ACC112 (cell line): Measurements from ENCODE around the gene PPP2R5B.

Experiments
- H2AFZ ChIP-seq: fragments of 200-600 bp; sonication (generic); one replicate; pipeline ENCODE4 v1.6.0; 2017; ENCODE audit warnings: antibody characterized with exemption, low read length; ENCODE audit not compliant: unreplicated experiment
- H3K27ac ChIP-seq: fragments of 200-600 bp; sonication (generic); 2 replicates; pipeline ENCODE4 v1.5.1; 2014; ENCODE audit warnings: low read depth, mild to moderate bottlenecking, antibody characterized with exemption, low read length, moderate library complexity
- H3K27me3 ChIP-seq: fragments of 200-600 bp; sonication (generic); 2 replicates; pipeline ENCODE4 v1.6.1; 2014; ENCODE audit warnings: mild to moderate bottlenecking, antibody characterized with exemption, low read length, moderate library complexity, mixed read lengths; ENCODE audit not compliant: insufficient read depth
- H3K36me3 ChIP-seq: fragments of 200-600 bp; sonication (generic); 2 replicates; pipeline ENCODE4 v1.6.1; 2016; ENCODE audit warnings: mild to moderate bottlenecking, antibody characterized with exemption, low read length, moderate library complexity, mixed read lengths; ENCODE audit not compliant: insufficient read depth
- H3K4me1 ChIP-seq: fragments of 200-600 bp; sonication (generic); one replicate; pipeline ENCODE4 v1.6.1; 2016; ENCODE audit warnings: low read length, mixed read lengths; ENCODE audit not compliant: insufficient read depth, unreplicated experiment, control insufficient read depth
- H3K4me3 ChIP-seq: fragments of 200-600 bp; sonication (generic); 2 replicates; pipeline ENCODE4 v1.5.1; 2014; ENCODE audit warnings: mild to moderate bottlenecking, low read depth, low read length
- H3K79me2 ChIP-seq: fragments of 200-600 bp; sonication (generic); one replicate; pipeline ENCODE4 v1.6.0; 2016; ENCODE audit warnings: low read length; ENCODE audit not compliant: control insufficient read depth, unreplicated experiment, insufficient read depth

Gene PPP2R5B

GRCh38 chr11:64908766-64909165, 15.7 kb upstream of the PPP2R5B start:
- H3K79me2 ChIP-seq: no peaks in the 10 kb centered on the region
- no peaks in the 10 kb centered on the region for H3K4me1 ChIP-seq
- H3K27ac ChIP-seq: no peak overlapping the region
- H3K27me3 ChIP-seq: no peaks in the 10 kb centered on the region
- no peaks in the 10 kb centered on the region for H3K36me3 ChIP-seq
- no peak overlapping the region for H3K4me3 ChIP-seq
- no peak overlapping the region for H2AFZ ChIP-seq

GRCh38 chr11:64909653-64910343, 14.7 kb upstream of the PPP2R5B start:
- Histone ChIP-seq H3K27ac (no peak overlapping the region), H3K79me2 (no peaks in the 10 kb centered on the region), H3K4me1 (no peaks in the 10 kb centered on the region), H3K36me3 (no peaks in the 10 kb centered on the region), H2AFZ (no peak overlapping the region), H3K4me3 (no peak overlapping the region), H3K27me3 (no peaks in the 10 kb centered on the region)

GRCh38 chr11:64910451-64911093, 13.9 kb upstream of the PPP2R5B start:
- H3K27me3 ChIP-seq: no peaks in the 10 kb centered on the region
- H2AFZ ChIP-seq: no peak overlapping the region
- H3K36me3 ChIP-seq: no peaks in the 10 kb centered on the region
- H3K79me2 ChIP-seq: peaks cover 3% of the 10 kb centered on the region
- H3K4me3 ChIP-seq: no peak overlapping the region
- no peak overlapping the region for H3K27ac ChIP-seq
- H3K4me1 ChIP-seq: no peaks in the 10 kb centered on the region

GRCh38 chr11:64911142-64911541, 13.3 kb upstream of the PPP2R5B start:
- Histone ChIP-seq H3K36me3 (no peaks in the 10 kb centered on the region), H3K4me1 (no peaks in the 10 kb centered on the region), H3K79me2 (peaks cover 4% of the 10 kb centered on the region)

GRCh38 chr11:64911689-64912088, 12.8 kb upstream of the PPP2R5B start:
- no peak overlapping the region for H3K27ac ChIP-seq
- H3K4me1 ChIP-seq: no peaks in the 10 kb centered on the region
- H3K27me3 ChIP-seq: no peaks in the 10 kb centered on the region
- H2AFZ ChIP-seq: no peak overlapping the region
- H3K36me3 ChIP-seq: no peaks in the 10 kb centered on the region
- H3K4me3 ChIP-seq: no peak overlapping the region
- H3K79me2 ChIP-seq: peaks cover 9% of the 10 kb centered on the region

More at GRCh38 chr11:64911142-64911541, 13.3 kb upstream of the PPP2R5B start:
- Histone ChIP-seq H2AFZ (no peak overlapping the region), H3K4me3 (no peak overlapping the region), H3K27ac (no peak overlapping the region), H3K27me3 (no peaks in the 10 kb centered on the region)

GRCh38 chr11:64913171-64913727, 11.2 kb upstream of the PPP2R5B start:
- no peaks in the 10 kb centered on the region for H3K36me3 ChIP-seq
- H3K4me1 ChIP-seq: no peaks in the 10 kb centered on the region
- H2AFZ ChIP-seq: no peak overlapping the region
- H3K27ac ChIP-seq: no peak overlapping the region
- peaks cover 10% of the 10 kb centered on the region for H3K79me2 ChIP-seq
- H3K27me3 ChIP-seq: no peaks in the 10 kb centered on the region
- no peak overlapping the region for H3K4me3 ChIP-seq

- H3K79me2 ChIP-seq: peaks cover 10% of the 10 kb centered on the region
- no peak overlapping the region for H3K27ac ChIP-seq
- no peaks in the 10 kb centered on the region for H3K27me3 ChIP-seq
- no peaks in the 10 kb centered on the region for H3K36me3 ChIP-seq
- H2AFZ ChIP-seq: no peak overlapping the region
- H3K4me3 ChIP-seq: no peak overlapping the region
- no peaks in the 10 kb centered on the region for H3K4me1 ChIP-seq
These were observed 10.4 kb upstream of the PPP2R5B start for GRCh38 chr11:64914123-64914522.

GRCh38 chr11:64915376-64915887, 9.1 kb upstream of the PPP2R5B start:
- Histone ChIP-seq H3K4me1 (no peaks in the 10 kb centered on the region), H3K27me3 (no peaks in the 10 kb centered on the region), H3K4me3 (peak overlapping the region; percentile 85), H3K36me3 (no peaks in the 10 kb centered on the region), H2AFZ (no peak overlapping the region), H3K79me2 (peaks cover 10% of the 10 kb centered on the region), H3K27ac (peak overlapping the region; percentile 46; the same call in 1 of the 2 replicates)

- Histone ChIP-seq H3K4me1 (no peaks in the 10 kb centered on the region), H2AFZ (no peak overlapping the region), H3K27ac (peak overlapping the region; percentile 46; the same call in 1 of the 2 replicates), H3K4me3 (peak overlapping the region; percentile 85), H3K36me3 (no peaks in the 10 kb centered on the region), H3K27me3 (no peaks in the 10 kb centered on the region), H3K79me2 (peaks cover 10% of the 10 kb centered on the region)
These were observed 8.3 kb upstream of the PPP2R5B start for GRCh38 chr11:64916040-64916774.

GRCh38 chr11:64916775-64917662, 7.5 kb upstream of the PPP2R5B start, which contains the start of gene ATG2A:
Gene ATG2A, minus strand, starts transcription at chr11:64917209. Its CDS starts 74 bp downstream, at chr11:64917135.
- Histone ChIP-seq H2AFZ (peak within 1 kb of the TSS; percentile 97), H3K27me3 (no peaks in the 10 kb centered on the region), H3K4me3 (peak within 1 kb of the TSS; percentile 85), H3K36me3 (no peaks in the 10 kb centered on the region), H3K27ac (peak within 1 kb of the TSS; percentile 46), H3K79me2 (peaks cover 10% of the 10 kb centered on the region), H3K4me1 (no peaks in the 10 kb centered on the region)
